HepG2 (cell line): ENCODE data around the gene CCT6A. TPM values are rescaled to one million over a fixed set of nuclear protein-coding genes. Genes with fewer than 3 reads are reported as not detected.

ENCODE experiments used
- AKNA ChIP-seq: sonication (generic); formaldehyde crosslinking; IDR thresholded peaks from 2 replicates; pipeline ENCODE4 v1.4.0; 2020; ENCODE audit warnings: missing genetic modification reagents, borderline replicate concordance
- ATF5 ChIP-seq: sonication (generic); formaldehyde crosslinking; IDR thresholded peaks from 2 replicates; pipeline ENCODE4 v1.4.0; 2020; ENCODE audit warnings: mild to moderate bottlenecking, low read depth, missing genetic modification reagents
- ETV5 ChIP-seq: IDR thresholded peaks from 2 replicates; pipeline ENCODE4 v1.6.1; 2018; ENCODE audit warnings: missing biosample characterization, missing genetic modification reagents, inconsistent platforms, borderline replicate concordance
- HES4 ChIP-seq: sonication (generic); formaldehyde crosslinking; IDR thresholded peaks from 2 replicates; pipeline ENCODE4 v1.9.0; 2021; ENCODE audit warnings: mild to moderate bottlenecking, missing genetic modification reagents, borderline replicate concordance
- HNRNPL ChIP-seq: fragments of 200-400 bp; formaldehyde crosslinking; IDR thresholded peaks from 2 replicates; pipeline ENCODE4 v1.6.1; 2017; ENCODE audit warnings: mild to moderate bottlenecking, low read depth, low read length
- MXD4 ChIP-seq: IDR thresholded peaks from 2 replicates; pipeline ENCODE4 v1.6.1; 2016; ENCODE audit warnings: mild to moderate bottlenecking, missing biosample characterization, missing genetic modification reagents
- NBN ChIP-seq: fragments of 450-650 bp; conservative IDR thresholded peaks from 2 replicates; pipeline ENCODE4 v1.6.1; 2017
- NCOA1 ChIP-seq: sonication (generic); formaldehyde crosslinking; IDR thresholded peaks from 2 replicates; pipeline ENCODE4 v1.9.0; 2021; ENCODE audit warnings: missing genetic modification reagents
- POLR2AphosphoS2 ChIP-seq: IDR thresholded peaks from 2 replicates; pipeline ENCODE4 v1.6.1; 2011; ENCODE audit warnings: low read depth, low read length, improper control_type of control experiment
- SIX4 ChIP-seq: sonication (generic); formaldehyde crosslinking; IDR thresholded peaks from 2 replicates; pipeline ENCODE4 v1.4.0; 2020; ENCODE audit warnings: missing genetic modification reagents
- TAF1 ChIP-seq: sonication (generic); formaldehyde crosslinking; IDR thresholded peaks from 2 replicates; pipeline ENCODE4 v1.4.0; 2020; ENCODE audit warnings: missing genetic modification reagents
- ZBTB44 ChIP-seq: sonication (generic); formaldehyde crosslinking; IDR thresholded peaks from 2 replicates; pipeline ENCODE4 v1.4.0; 2020; ENCODE audit warnings: missing genetic modification reagents
- ZBTB7A ChIP-seq: sonication (generic); formaldehyde crosslinking; IDR thresholded peaks from 2 replicates; pipeline ENCODE4 v1.8.0; 2022; ENCODE audit warnings: mild to moderate bottlenecking, missing genetic modification reagents
- ZNF496 ChIP-seq: sonication (generic); formaldehyde crosslinking; IDR thresholded peaks from 2 replicates; pipeline ENCODE4 v1.8.1; 2023; ENCODE audit warnings: mild to moderate bottlenecking, moderate library complexity, missing genetic modification reagents; ENCODE audit not compliant: insufficient replicate concordance
- ZNF660 ChIP-seq: sonication (generic); formaldehyde crosslinking; IDR thresholded peaks from 2 replicates; pipeline ENCODE4 v1.5.1; 2020; ENCODE audit warnings: mild to moderate bottlenecking, low read depth, missing genetic modification reagents, borderline replicate concordance
- ZNF841 ChIP-seq: sonication (generic); formaldehyde crosslinking; IDR thresholded peaks from 2 replicates; pipeline ENCODE4 v1.8.1; 2023; ENCODE audit warnings: missing genetic modification reagents, borderline replicate concordance
- ZNF878 ChIP-seq: sonication (generic); formaldehyde crosslinking; IDR thresholded peaks from 2 replicates; pipeline ENCODE4 v1.8.1; 2023; ENCODE audit warnings: mild to moderate bottlenecking, missing genetic modification reagents, moderate library complexity
- polyA plus RNA-seq, 8 experiments: library from polyadenylated mRNA; depleted of rRNA in 3 of 8; stranded (reverse) in 7 of 8; unstranded in 1 of 8; fragments of >200 nt; fragmentation: Illumina TruSeq in 4 of 8; extraction: Trizol in 4 of 8; gene quantifications; 2 replicates each; pipeline versions ENCODE4 v1.2.1 to v1.2.3, GENCODE V29; 2011 to 2016; ENCODE audit warnings: low read depth in 4 of 8, missing spikeins in 1 of 8, mixed read lengths in 1 of 8; ENCODE audit not compliant: insufficient read depth in 1 of 8
- total RNA-seq, 5 experiments: library from RNA; depleted of rRNA; stranded (reverse); fragments of >200 nt; fragmentation: Illumina TruSeq; extraction: Trizol; gene quantifications; 2 replicates each; pipeline ENCODE4 v1.2.3, GENCODE V29; 2016; ENCODE audit warnings: low read depth in 1 of 5

CCT6A gene
- total and polyA plus RNA-seq, 2 of the 13 experiments (the other 11 are each of a cell fraction or from before 2014, with no cell fraction given): 219 to 292 TPM

- TF ChIP-seq ZNF878 (CRISPR knock-in tag) (peak; percentile 96), ZNF841 (CRISPR knock-in tag) (no peak; the same call in 1 of the 2 replicates), ZNF660 (CRISPR knock-in tag) (no peak), HNRNPL (0 out of 2 replicates have a peak, but pooled peaks have one; percentile 41), ETV5 (CRISPR knock-in tag) (peak; percentile 71), TAF1 (CRISPR knock-in tag) (peak; percentile 98), ZBTB44 (CRISPR knock-in tag) (no peak), ZNF496 (CRISPR knock-in tag) (no peak), HES4 (CRISPR knock-in tag) (no peak), SIX4 (no peak), ZBTB7A (CRISPR knock-in tag) (no peak), ATF5 (CRISPR knock-in tag) (no peak), POLR2AphosphoS2 (no peak), AKNA (no peak), NBN (no peak), MXD4 (no peak; the same call in none of the 2 replicates), NCOA1 (CRISPR knock-in tag) (no peak)
These were observed 54.8 kb downstream of the CCT6A start, which contains the start of gene CHCHD2 (continued) for GRCh38 chr7:56106108-56107073.
